Body of pancreas (tissue), 4 donors: ENCODE measurements around the gene KIAA0040. TPM values are rescaled to one million over a fixed set of nuclear protein-coding genes. Genes with fewer than 3 reads are reported as not detected.

Experiments
- ATAC-seq: fragments of 150-250 bp; one replicate; pipeline ENCODE4 v1.9.1; 2016
- DNase-seq, 4 donors: peaks; one replicate each; pipeline ENCODE4 v3.0.0-alpha.2; 2019
- H3K27ac ChIP-seq, 4 donors: fragments of 200-600 bp; sonication (generic); 1 replicate in 3 of 4; 2 replicates in 1 of 4; pipeline versions ENCODE4 v1.5.1 to v1.6.1; 2016 to 2019; ENCODE audit warnings: mild to moderate bottlenecking in 1 of 4, mixed read lengths in 1 of 4, moderate library complexity in 1 of 4
- H3K27me3 ChIP-seq, 2 donors: fragments of 200-600 bp; sonication (generic); one replicate each; pipeline ENCODE4 v1.6.0; 2016; ENCODE audit warnings: mild to moderate bottlenecking in 1 of 2
- H3K36me3 ChIP-seq, 2 donors: fragments of 200-600 bp; sonication (generic); replicated peaks in 1 of 2; 2 replicates each; pipeline ENCODE4 v1.5.1; 2016; ENCODE audit warnings: low read depth in 2 of 2; ENCODE audit not compliant: insufficient read depth in 1 of 2
- H3K4me1 ChIP-seq: fragments of 200-600 bp; sonication (generic); one replicate; pipeline ENCODE4 v1.6.0; 2016
- H3K4me3 ChIP-seq, 2 donors: fragments of 200-600 bp; sonication (generic); 1 replicate in 1 of 2; 2 replicates in 1 of 2; pipeline ENCODE4 v1.5.1; 2016 to 2019
- H3K9me3 ChIP-seq, 3 donors: fragments of 200-600 bp; sonication (generic); 1 replicate in 2 of 3; 2 replicates in 1 of 3; pipeline ENCODE4 v1.5.1; 2016
- CTCF ChIP-seq, 7 experiments: fragments of 450-650 bp in 4 of 7; fragments of 200-600 bp in 3 of 7; sonication (generic) in 3 of 7; IDR thresholded peaks; one replicate each; pipeline ENCODE4 v1.5.1; 2016 to 2019; ENCODE audit warnings: antibody characterized with exemption in 7 of 7
- POLR2A ChIP-seq, 3 donors: fragments of 450-650 bp; IDR thresholded peaks; one replicate each; pipeline ENCODE4 v1.6.1; 2016; ENCODE audit warnings: antibody characterized with exemption in 3 of 3, mild to moderate bottlenecking in 2 of 3
- WGBS, 2 donors: methylation state at CpG; one replicate each; pipeline ENCODE4 v1.1.5; 2017; 5-methylcytosine and 5-hydroxymethylcytosine counted together
- intact Hi-C: fragments of 100-400 bp; cut with DNase I; formaldehyde crosslinking; loops from one replicate; pipeline ENCODE4 v1.15.1; 2023
- total RNA-seq, 2 donors: library from RNA; depleted of rRNA; stranded (reverse); fragments of >200 nt; gene quantifications; one replicate each; pipeline ENCODE4 v1.1.0, GENCODE V29; 2016

The KIAA0040 gene
- total RNA-seq, 2 donors from 2014 or later, result 10.1 to 29.7 TPM

- Histone ChIP-seq H3K36me3 (no peaks in the 10 kb centered on the region), H3K27ac (no peak overlapping the region), H3K4me1 (peaks cover 22% of the 10 kb centered on the region), H3K27me3 (no peaks in the 10 kb centered on the region), H3K4me3 (no peak overlapping the region), H3K9me3 (no peaks in the 10 kb centered on the region)
- WGBS, 2 donors, result 65 to 66% methylated on average over 7 of the region's 7 CpGs
- intact Hi-C loops, result no loop called here
- no peak for TF ChIP-seq POLR2A (IDR thresholded peaks at IDR 0.05)
- TF ChIP-seq CTCF (IDR thresholded peaks at IDR 0.05), result no peak
- ATAC-seq (no peak), DNase-seq (no peak)
Observed at GRCh38 chr1:175148068-175148467, 44.5 kb downstream of the KIAA0040 start.

GRCh38 chr1:175147569-175147968 lies 45.0 kb downstream of the KIAA0040 start:
- Histone ChIP-seq H3K9me3 (no peaks in the 10 kb centered on the region), H3K27me3 (no peaks in the 10 kb centered on the region), H3K36me3 (no peaks in the 10 kb centered on the region), H3K4me1 (peaks cover 22% of the 10 kb centered on the region), H3K4me3 (no peak overlapping the region), H3K27ac (no peak overlapping the region)
- WGBS, 2 donors, result 84 to 85% methylated on average over 5 of the region's 5 CpGs
- DNase-seq (no peak), ATAC-seq (no peak)
- TF ChIP-seq POLR2A (IDR thresholded peaks at IDR 0.05) (no peak), CTCF (IDR thresholded peaks at IDR 0.05) (no peak)
- intact Hi-C loops, result no loop called here

GRCh38 chr1:175146529-175147213 lies 45.9 kb downstream of the KIAA0040 start:
- Histone ChIP-seq H3K4me1 (peaks cover 14% of the 10 kb centered on the region), H3K36me3 (no peaks in the 10 kb centered on the region), H3K27me3 (no peaks in the 10 kb centered on the region), H3K4me3 (no peak overlapping the region), H3K27ac (no peak overlapping the region), H3K9me3 (no peaks in the 10 kb centered on the region)
- ATAC-seq (peak; percentile 88), DNase-seq (peak; percentile 67 to 76 (median 71))
- peak; percentile 66 to 82 (median 80) for TF ChIP-seq CTCF (IDR thresholded peaks at IDR 0.05)
- TF ChIP-seq POLR2A (IDR thresholded peaks at IDR 0.05), result no peak
- WGBS, 2 donors, result 21 to 23% methylated on average over 21 of the region's 21 CpGs
- intact Hi-C loops, result no loop called here

GRCh38 chr1:175145899-175146528 lies 46.6 kb downstream of the KIAA0040 start:
- no peaks in the 10 kb centered on the region for H3K9me3 ChIP-seq
- H3K4me3 ChIP-seq, result no peak overlapping the region
- H3K27ac ChIP-seq, result no peak overlapping the region
- no peak for DNase-seq
- no peaks in the 10 kb centered on the region for H3K27me3 ChIP-seq
- intact Hi-C loops, result no loop called here
- 44 to 49% methylated on average over 6 to 7 of the region's 7 CpGs for WGBS, 2 donors
- H3K4me1 ChIP-seq, result peaks cover 13% of the 10 kb centered on the region
- no peak for TF ChIP-seq POLR2A (IDR thresholded peaks at IDR 0.05)
- no peak for TF ChIP-seq CTCF (IDR thresholded peaks at IDR 0.05)
- no peaks in the 10 kb centered on the region for H3K36me3 ChIP-seq
- ATAC-seq, result no peak
